Psoas muscle (tissue), 8 donors: ENCODE results near the gene CAMTA1. TPM values are rescaled to one million over a fixed set of nuclear protein-coding genes. Genes with fewer than 3 reads are reported as not detected.

Experiments
- ATAC-seq, 4 donors: fragments of 200-7000 bp; cut with Tn5 transposase; one replicate each; pipeline ENCODE4 v1.9.1; 2020; ENCODE audit warnings: moderate library complexity in 3 of 4, mild to moderate bottlenecking in 2 of 4
- DNase-seq, 2 donors: peaks; one replicate each; pipeline ENCODE4 v3.0.0-alpha.2; 2020
- H3K27ac ChIP-seq: fragments of 200-600 bp; one replicate; pipeline ENCODE4 v1.8.0; 2022
- H3K27me3 ChIP-seq, 3 donors: fragments of 200-600 bp in 1 of 3; one replicate each; pipeline versions ENCODE4 v1.6.1 to v1.8.0; 2013 to 2022; ENCODE audit warnings: low read length in 2 of 3, mild to moderate bottlenecking in 2 of 3, moderate library complexity in 1 of 3; ENCODE audit not compliant: insufficient read depth in 3 of 3
- H3K36me3 ChIP-seq, 2 donors: fragments of 200-600 bp in 1 of 2; one replicate each; pipeline versions ENCODE4 v1.6.1 to v1.8.0; 2013 to 2022; ENCODE audit warnings: low read depth in 1 of 2, mild to moderate bottlenecking in 1 of 2, moderate library complexity in 1 of 2; ENCODE audit not compliant: insufficient read depth in 1 of 2
- H3K4me1 ChIP-seq: fragments of 200-600 bp; one replicate; pipeline ENCODE4 v1.8.0; 2022
- H3K4me3 ChIP-seq: fragments of 200-600 bp; one replicate; pipeline ENCODE4 v1.8.0; 2022; ENCODE audit warnings: mild to moderate bottlenecking
- H3K9me3 ChIP-seq: fragments of 200-600 bp; one replicate; pipeline ENCODE4 v1.8.0; 2022
- WGBS, 3 donors: extraction: QIAGEN DNeasy Blood & Tissue Kit; methylation state at CpG; one replicate each; pipeline versions ENCODE4 v1.1.6 to v1.1.7; 2013; 5-methylcytosine and 5-hydroxymethylcytosine counted together
- intact Hi-C, 2 donors: fragments of 100-400 bp; cut with DNase I; formaldehyde crosslinking; loops; one replicate each; pipeline versions ENCODE4 v1.11.0 to v1.14.2; 2022
- polyA plus RNA-seq, 3 donors: library from polyadenylated mRNA; stranded (reverse); fragments of 200-250 nt; gene quantifications; one replicate each; pipeline ENCODE4 v1.2.3, GENCODE V29; 2013
- total RNA-seq, 4 donors: library from RNA; stranded (reverse); fragmentation: NEBNext Ultra II Directional in 2 of 4; extraction: Animal tissue kit (Norgen Biotek cat#: 25700) in 2 of 4; gene quantifications; one replicate each; pipeline versions ENCODE4 v1.2.1 to v1.2.4, GENCODE V29; 2021 to 2023
- TF ChIP-seq, protein P1 (sequence below): fragments of 200-600 bp; IDR thresholded peaks from one replicate; pipeline ENCODE4 v1.8.0; 2022; ENCODE audit warnings: antibody characterized with exemption
- donor health status: healthy with polysubstance abuse.
- donor health status: DM: no; HTN: no; CAD: no; lungs with moderate emphysema.
- donor health status: Bipolar disorder and iron deficiency.
- donor health status: healthy.
- donor health status: DM: yes; HTN: yes; CAD: no.
- donor health status: DM: no; HTN: no; CAD: no.
- donor health status: DM: no; HTN: no; CAD: no.
- donor health status: DM: yes; HTN: yes; CAD: no.

The CAMTA1 gene
- total and polyA plus RNA-seq, 7 donors: 64.6 to 206 (median 76.5) TPM

DNA sequence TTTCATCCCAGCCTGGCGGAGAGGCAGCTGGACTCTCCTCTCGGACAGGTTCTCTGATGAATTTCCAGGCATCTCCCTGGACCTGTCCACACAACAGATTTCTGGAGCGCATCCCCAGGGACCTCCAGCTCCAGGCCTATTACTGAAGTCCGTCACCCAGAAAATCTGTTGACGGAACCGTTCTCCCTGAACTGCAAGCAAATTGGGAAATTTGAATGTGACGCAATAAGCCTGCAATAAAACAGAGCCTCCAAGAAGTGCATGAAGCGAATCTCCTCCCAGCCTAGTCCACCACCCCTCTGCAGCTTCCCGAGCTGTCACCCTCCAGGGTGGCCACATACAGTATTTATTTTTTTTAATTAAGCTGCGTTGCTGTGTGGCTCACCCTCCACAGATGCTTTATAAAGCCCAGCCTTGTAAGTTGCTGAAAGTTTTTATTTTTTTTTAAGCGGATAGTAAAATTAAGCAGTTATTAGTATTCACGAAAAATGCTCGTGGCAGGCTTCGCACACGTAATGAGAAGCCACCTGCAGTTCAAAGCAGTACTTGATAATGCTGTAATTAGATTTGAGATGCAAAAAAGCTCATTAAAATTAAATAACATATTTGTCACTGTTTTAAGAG is 173.3 kb downstream of the CAMTA1 start:
- DNase-seq (no peak), ATAC-seq (no peak)
- no peaks in the 10 kb centered on the region for H3K27me3 ChIP-seq
- WGBS, 3 donors: 91 to 95% (median 92%) methylated on average over 15 of the region's 15 CpGs
- no peak overlapping the region for H3K27ac ChIP-seq
- no peak overlapping the region for H3K4me3 ChIP-seq
- H3K36me3 ChIP-seq: no peaks in the 10 kb centered on the region
- no peaks in the 10 kb centered on the region for H3K9me3 ChIP-seq
- peaks cover 19% of the 10 kb centered on the region for H3K4me1 ChIP-seq
- TF ChIP-seq, protein P1, sequence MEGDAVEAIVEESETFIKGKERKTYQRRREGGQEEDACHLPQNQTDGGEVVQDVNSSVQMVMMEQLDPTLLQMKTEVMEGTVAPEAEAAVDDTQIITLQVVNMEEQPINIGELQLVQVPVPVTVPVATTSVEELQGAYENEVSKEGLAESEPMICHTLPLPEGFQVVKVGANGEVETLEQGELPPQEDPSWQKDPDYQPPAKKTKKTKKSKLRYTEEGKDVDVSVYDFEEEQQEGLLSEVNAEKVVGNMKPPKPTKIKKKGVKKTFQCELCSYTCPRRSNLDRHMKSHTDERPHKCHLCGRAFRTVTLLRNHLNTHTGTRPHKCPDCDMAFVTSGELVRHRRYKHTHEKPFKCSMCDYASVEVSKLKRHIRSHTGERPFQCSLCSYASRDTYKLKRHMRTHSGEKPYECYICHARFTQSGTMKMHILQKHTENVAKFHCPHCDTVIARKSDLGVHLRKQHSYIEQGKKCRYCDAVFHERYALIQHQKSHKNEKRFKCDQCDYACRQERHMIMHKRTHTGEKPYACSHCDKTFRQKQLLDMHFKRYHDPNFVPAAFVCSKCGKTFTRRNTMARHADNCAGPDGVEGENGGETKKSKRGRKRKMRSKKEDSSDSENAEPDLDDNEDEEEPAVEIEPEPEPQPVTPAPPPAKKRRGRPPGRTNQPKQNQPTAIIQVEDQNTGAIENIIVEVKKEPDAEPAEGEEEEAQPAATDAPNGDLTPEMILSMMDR: no peak
- intact Hi-C loops: no loop called here

- Histone ChIP-seq H3K27ac (peak overlapping the region; percentile 71), H3K9me3 (no peaks in the 10 kb centered on the region), H3K4me1 (peaks cover 19% of the 10 kb centered on the region), H3K36me3 (no peaks in the 10 kb centered on the region), H3K4me3 (no peak overlapping the region), H3K27me3 (no peaks in the 10 kb centered on the region)
- ATAC-seq (no peak), DNase-seq (no peak)
- TF ChIP-seq, protein P1: no peak
- intact Hi-C loops: no loop called here
- 86 to 95% (median 89%) methylated on average over 8 of the region's 8 CpGs for WGBS, 3 donors
These were observed 174.2 kb downstream of the CAMTA1 start for GRCh38 chr1:6959491-6959890.

DNA sequence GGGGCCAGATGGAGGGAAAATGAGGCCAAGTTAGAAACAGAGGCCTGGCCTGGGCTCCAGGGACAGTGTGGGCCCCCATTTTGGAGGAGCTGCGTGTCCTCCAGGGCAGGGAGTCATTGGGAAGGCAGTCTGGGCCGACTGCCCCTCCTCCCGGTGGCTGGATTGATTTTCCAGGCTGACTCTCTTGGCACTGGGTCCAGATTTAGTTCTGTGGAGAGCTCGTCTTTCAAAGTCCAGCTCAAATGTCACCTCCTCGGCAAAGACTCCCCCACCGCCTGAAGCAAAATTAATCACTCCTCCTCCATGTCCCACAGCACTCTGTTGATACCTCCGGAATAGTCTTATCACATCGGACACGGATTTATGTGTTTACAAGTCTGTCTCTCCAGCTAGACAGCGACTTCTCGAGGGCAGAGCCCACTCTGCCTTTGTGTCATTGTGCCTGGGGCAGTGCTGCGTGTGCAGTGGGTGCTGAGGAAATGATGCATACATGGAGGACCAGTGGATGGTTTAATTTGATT is 175.1 kb downstream of the CAMTA1 start:
- TF ChIP-seq, protein P1: no peak
- Histone ChIP-seq H3K27ac (peak overlapping the region; percentile 71), H3K9me3 (no peaks in the 10 kb centered on the region), H3K27me3 (no peaks in the 10 kb centered on the region), H3K4me1 (peaks cover 20% of the 10 kb centered on the region), H3K36me3 (no peaks in the 10 kb centered on the region), H3K4me3 (peak overlapping the region; percentile 35)
- intact Hi-C loops: no loop called here
- ATAC-seq (peak; percentile 75 to 84 (median 79)), DNase-seq (peak; percentile 50 to 80)
- WGBS, 3 donors: 6 to 7% (median 7%) methylated on average over 12 of the region's 12 CpGs

- intact Hi-C loops: no loop called here
- H3K27me3 ChIP-seq: no peaks in the 10 kb centered on the region
These were observed 175.6 kb downstream of the CAMTA1 start for GRCh38 chr1:6960860-6961259.

More at GRCh38 chr1:6960860-6961259, 175.6 kb downstream of the CAMTA1 start:
- DNase-seq (no peak), ATAC-seq (no peak)
- Histone ChIP-seq H3K36me3 (no peaks in the 10 kb centered on the region), H3K4me1 (peaks cover 24% of the 10 kb centered on the region), H3K4me3 (no peak overlapping the region), H3K27ac (peak overlapping the region; percentile 25), H3K9me3 (no peaks in the 10 kb centered on the region)
- TF ChIP-seq, protein P1: no peak
- WGBS, 3 donors: 77 to 81% (median 81%) methylated on average over 3 of the region's 3 CpGs
